22Rv1 (cell line): Measurements from ENCODE around the gene CRELD1.

Source experiments
- CTCF ChIP-seq: fragments of 450-650 bp; IDR thresholded peaks from 2 replicates; pipeline ENCODE4 v1.5.1; 2017; ENCODE audit warnings: mild to moderate bottlenecking
- ZFX ChIP-seq: fragments of 450-650 bp; IDR thresholded peaks from 2 replicates; pipeline ENCODE4 v1.6.1; 2017; ENCODE audit warnings: antibody characterized with exemption, borderline replicate concordance

- TF ChIP-seq CTCF (no peak), ZFX (no peak)
These were observed 17.3 kb upstream of the CRELD1 start for GRCh38 chr3:9916346-9916733.
